Hematopoietic multipotent progenitor cell treated with erythropoietin and hydrocortisone succinate and interleukin-3 and kit ligand, for 4 days (in vitro differentiated cells): ENCODE measurements around the gene CAPNS1.

Source experiments
- DNase-seq: peaks from one replicate; pipeline ENCODE4 v3.0.0-alpha.2; 2015

Gene CAPNS1

GRCh38 chr19:36139473-36140303, at the start of gene CAPNS1:
Gene CAPNS1, plus strand, starts transcription at chr19:36140066. Its CDS starts 946 bp downstream, at chr19:36141012.
- DNase-seq: peak; percentile 98

GRCh38 chr19:36090910-36091695, 48.8 kb upstream of the CAPNS1 start:
- DNase-seq: no peak

DNA sequence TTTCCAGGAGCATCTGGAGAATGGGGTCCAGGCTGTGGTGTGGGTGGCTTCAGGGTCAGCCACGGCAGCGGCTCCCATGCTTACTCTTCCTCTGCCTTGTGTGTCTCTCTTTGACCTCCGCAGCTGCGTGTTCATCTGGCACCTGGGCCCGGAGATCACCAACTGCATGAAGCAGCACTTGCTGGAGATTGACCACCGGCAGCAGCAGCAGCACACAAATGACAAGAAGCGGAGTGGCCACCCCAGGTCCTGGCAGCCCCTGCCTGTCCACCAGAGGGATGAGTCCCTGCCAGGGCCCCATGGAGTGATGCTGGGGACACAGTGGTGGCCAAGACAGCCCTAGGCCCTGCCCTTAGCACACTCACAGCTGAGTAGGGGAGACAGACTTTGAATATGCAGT, 47.3 kb upstream of the CAPNS1 start:
- DNase-seq: no peak

GRCh38 chr19:36093146-36093662, 46.7 kb upstream of the CAPNS1 start:
- DNase-seq: no peak

GRCh38 chr19:36093687-36094086, 46.2 kb upstream of the CAPNS1 start:
- DNase-seq: no peak

GRCh38 chr19:36097036-36097435, 42.8 kb upstream of the CAPNS1 start:
- no peak for DNase-seq

GRCh38 chr19:36099166-36099785, 40.6 kb upstream of the CAPNS1 start:
- DNase-seq: no peak

- DNase-seq: peak; percentile 78
These were observed 39.4 kb upstream of the CAPNS1 start for GRCh38 chr19:36100476-36100875.

DNA sequence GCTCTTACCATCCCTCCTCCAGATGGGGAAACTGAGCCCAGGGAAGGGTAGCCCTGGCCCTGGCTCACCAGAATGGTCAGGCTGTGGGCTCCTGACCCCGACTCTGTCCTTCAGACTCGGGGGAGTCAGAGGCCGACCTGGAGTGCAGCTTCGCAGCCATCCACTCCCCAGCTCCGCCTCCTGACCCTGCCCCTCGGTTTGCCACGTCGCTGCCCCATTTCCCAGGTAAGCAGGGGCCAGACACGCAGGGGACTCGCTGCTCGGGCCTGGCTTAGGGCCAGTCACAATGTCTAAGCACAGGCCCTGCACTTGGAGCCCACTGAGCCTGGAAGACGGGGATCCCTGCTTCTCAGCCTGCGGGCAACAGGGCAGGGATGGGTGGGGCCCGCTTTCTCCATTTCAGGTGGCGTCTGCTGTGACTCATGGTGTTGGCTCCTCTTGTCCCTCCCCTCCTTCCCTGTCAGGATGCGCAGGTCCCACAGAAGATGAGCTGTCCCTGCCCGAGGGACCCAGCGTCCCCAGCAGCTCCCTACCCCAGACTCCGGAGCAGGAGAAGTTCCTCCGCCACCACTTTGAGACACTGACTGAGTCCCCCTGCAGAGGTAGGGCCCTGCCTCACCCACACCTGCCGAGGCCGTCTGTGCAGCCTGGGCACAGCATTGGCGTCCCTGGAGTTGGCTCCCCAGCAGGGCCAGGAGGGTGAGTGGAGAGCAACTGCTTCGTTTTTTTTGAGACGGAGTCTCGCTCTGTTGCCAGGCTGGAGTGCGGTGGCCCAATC, 38.1 kb upstream of the CAPNS1 start:
- DNase-seq: no peak

- DNase-seq: no peak
These were observed 36.7 kb upstream of the CAPNS1 start for GRCh38 chr19:36103040-36103626.

DNA sequence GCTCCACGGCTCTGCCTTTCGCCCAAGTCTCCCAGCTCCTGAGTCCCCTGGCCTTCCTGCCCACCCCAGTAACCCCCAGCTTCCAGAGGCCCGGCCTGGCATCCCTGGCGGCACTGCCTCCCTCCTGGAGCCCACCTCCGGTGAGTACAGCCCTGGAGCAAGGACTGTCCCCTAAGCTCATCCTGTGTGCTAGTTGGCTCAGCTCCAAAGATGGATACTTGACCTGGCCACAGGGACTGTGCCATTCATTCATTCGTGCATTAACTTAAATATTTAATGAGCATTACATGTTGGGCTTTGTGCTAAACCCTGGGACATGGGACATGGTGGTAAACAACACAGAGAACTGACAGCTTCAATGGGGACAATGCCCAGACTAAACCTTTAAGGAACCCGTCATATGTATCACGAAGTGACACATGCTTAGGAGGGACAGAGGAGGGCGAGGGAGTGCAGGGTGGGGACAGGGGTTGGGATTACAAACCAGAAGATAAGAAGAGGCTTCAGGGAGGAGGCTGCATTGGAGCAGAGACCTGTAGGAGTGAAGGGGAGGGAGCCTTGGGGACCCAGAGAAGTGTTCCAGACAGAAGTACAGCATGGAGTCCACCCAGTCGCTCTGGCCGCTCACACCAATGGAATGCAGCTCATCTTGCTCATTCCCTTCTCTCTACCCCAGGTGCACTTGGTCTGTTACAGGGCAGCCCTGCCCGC, 35.9 kb upstream of the CAPNS1 start:
- DNase-seq: peak; percentile 75

DNA sequence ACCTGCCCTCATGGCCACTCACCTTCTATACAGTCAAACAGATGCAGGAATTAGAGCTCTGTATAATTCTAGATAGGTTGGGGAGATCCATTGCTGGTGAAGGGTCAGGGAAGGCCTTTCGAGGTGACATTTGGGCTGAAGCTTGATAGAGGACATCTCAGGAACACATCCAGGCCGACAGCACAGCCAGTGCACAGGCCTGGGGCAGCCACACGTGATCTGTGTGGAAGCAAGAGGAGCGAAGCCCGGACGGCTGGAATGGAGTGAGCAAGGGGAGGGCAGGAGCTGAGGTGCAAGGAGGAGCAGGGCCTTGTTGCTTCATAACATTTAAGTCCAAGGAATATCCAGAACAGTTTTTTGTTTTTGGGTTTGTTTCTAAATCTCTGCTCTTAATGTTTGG, 33.4 kb upstream of the CAPNS1 start:
- no peak for DNase-seq

DNA sequence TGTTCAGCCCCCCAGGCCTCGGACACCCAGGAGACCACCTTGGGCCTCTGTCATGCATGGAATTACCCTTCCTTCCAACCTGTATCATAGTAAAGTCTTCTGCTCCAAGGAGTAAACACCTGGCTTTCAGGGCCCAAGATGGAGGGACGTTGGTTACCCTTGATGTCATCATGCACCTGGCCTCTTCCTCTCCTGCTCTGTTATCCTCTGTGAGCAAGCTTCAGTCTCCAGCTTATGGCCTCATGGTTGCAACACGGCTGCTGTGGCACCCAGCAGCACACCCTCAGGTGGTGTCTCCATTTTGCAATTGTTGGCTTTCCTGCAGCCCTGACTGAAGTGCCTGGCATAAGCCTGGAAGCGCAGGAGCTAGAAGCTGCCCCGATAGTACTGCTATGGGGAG, 32.9 kb upstream of the CAPNS1 start:
- DNase-seq: no peak

DNA sequence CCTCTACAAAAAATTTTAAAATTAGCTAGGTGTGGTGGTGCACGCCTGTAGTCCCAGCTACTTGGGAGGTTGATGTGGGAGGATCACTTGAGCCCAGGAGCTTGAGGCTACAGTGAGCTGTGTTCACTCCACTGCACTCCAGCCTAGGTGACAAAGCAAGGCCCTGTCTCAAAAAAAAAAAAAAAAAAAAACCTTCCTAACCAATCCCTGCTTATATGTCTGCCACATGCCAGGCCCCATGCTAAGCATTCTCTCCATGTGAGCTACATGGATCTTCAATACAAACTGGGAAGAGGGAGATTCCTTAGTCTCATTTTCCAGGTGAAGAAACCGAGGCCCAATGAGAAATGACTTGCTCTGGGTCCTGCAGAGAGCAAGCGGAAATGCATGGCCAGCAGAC, 31.2 kb upstream of the CAPNS1 start:
- no peak for DNase-seq

GRCh38 chr19:36110487-36111199, 29.2 kb upstream of the CAPNS1 start, which contains the start of gene OVOL3:
Gene OVOL3, plus strand, starts transcription at chr19:36111143. Its CDS starts 60 bp downstream, at chr19:36111203.
- no peak for DNase-seq

DNA sequence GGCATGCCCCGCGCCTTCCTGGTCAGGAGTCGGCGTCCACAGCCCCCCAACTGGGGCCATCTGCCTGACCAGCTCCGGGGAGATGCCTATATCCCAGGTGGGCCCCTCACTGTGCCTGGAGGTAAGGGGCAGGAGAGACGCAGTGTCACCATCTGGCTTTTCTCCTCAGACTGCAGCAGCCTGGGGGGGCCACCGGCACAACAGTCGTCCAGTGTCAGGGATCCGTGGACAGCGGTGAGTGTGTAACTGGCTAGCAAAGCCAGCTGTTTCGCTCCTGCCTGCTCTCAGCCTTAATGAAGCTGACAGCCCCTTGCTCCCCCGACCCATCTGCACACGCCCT, 28.7 kb upstream of the CAPNS1 start:
- no peak for DNase-seq

DNA sequence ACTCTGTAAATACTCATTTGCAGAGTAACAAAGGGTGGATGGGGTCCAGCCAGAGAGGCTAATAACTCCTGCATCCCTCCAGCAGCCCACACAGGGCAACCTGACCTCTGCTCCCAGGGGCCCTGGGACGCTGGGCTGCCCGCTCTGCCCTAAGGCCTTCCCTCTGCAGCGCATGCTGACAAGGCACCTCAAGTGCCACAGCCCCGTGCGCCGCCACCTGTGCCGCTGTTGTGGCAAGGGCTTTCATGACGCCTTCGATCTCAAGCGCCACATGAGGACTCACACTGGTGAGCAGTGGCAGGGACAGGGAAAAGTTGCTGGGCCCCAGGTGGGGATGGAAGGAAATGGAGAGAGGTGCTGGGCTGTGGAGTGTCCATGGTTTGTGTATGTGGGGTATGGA, 27.2 kb upstream of the CAPNS1 start:
- no peak for DNase-seq

- DNase-seq: no peak
These were observed 26.4 kb upstream of the CAPNS1 start for GRCh38 chr19:36113425-36113824.

- DNase-seq: peak; percentile 44
These were observed 25.8 kb upstream of the CAPNS1 start for GRCh38 chr19:36113894-36114720.
